GM21515 (cell line): ENCODE results near the gene ITGAD.

Source experiments
- ATAC-seq: cut with Tn5 transposase; IDR thresholded peaks from one replicate; pipeline ENCODE4 v1.9.1; 2021; ENCODE audit not compliant: unreplicated experiment

ITGAD gene

GRCh38 chr16:31365131-31365865 lies 27.8 kb upstream of the ITGAD start:
- ATAC-seq, result no peak

- no peak for ATAC-seq
Measured at GRCh38 chr16:31367853-31368252, 25.3 kb upstream of the ITGAD start.

GRCh38 chr16:31371008-31371407 lies 22.1 kb upstream of the ITGAD start:
- no peak for ATAC-seq

GRCh38 chr16:31371619-31372484 lies 21.3 kb upstream of the ITGAD start:
- ATAC-seq, result no peak

DNA sequence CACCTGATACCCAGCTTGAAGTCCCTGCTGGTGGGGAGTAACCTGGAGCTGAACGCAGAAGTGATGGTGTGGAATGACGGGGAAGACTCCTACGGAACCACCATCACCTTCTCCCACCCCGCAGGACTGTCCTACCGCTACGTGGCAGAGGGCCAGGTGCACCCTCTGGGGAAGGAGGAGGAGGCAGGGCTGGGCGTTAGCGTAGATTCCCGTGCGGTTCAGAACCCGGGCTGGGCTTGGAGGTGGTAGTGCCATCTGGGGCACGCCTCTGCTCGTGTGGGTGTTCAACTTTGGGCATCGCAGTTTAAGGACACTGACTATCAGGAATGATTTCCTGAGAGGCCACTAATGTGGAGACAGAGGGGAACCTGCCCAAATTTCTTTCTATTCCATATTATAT lies 19.9 kb upstream of the ITGAD start:
- ATAC-seq, result no peak

- ATAC-seq, result no peak
Measured at GRCh38 chr16:31375231-31375630, 17.9 kb upstream of the ITGAD start.

GRCh38 chr16:31376705-31377104 lies 16.4 kb upstream of the ITGAD start:
- ATAC-seq, result no peak

GRCh38 chr16:31377210-31377903 lies 15.8 kb upstream of the ITGAD start:
- ATAC-seq, result no peak

DNA sequence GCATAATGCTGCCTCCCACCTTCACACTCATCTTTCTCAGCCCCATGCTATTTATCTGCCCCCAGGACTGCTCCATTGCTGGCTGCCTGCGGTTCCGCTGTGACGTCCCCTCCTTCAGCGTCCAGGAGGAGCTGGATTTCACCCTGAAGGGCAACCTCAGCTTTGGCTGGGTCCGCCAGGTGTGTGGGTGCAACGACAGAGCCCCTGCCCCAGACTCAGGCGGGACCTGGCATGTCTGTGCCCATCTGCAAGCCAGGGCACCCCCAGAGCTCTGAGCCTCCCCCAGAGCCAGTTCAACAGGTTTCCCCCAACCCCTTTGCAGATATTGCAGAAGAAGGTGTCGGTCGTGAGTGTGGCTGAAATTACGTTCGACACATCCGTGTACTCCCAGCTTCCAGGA lies 12.9 kb upstream of the ITGAD start:
- no peak for ATAC-seq

GRCh38 chr16:31382485-31383161 lies 10.5 kb upstream of the ITGAD start:
- no peak for ATAC-seq

DNA sequence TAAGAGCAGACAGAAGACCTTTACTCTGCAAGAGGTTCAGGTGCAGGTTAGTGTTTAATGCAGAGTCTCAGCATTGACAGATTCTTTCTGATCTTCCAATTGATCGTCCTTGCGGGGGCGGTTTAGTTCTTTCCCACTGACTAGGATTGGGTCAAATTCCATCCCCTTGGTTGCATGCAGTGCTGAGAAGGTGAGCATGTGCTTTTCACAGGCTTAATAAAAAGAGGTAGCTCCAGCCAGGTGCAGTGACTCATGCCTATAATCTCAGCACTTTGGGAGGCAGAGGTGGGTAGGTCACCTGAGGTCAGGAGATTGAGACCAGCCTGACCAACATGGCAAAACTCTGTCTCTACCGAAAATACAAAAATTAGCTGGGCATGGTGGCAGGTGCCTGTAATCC lies 7.5 kb upstream of the ITGAD start:
- ATAC-seq, result no peak

DNA sequence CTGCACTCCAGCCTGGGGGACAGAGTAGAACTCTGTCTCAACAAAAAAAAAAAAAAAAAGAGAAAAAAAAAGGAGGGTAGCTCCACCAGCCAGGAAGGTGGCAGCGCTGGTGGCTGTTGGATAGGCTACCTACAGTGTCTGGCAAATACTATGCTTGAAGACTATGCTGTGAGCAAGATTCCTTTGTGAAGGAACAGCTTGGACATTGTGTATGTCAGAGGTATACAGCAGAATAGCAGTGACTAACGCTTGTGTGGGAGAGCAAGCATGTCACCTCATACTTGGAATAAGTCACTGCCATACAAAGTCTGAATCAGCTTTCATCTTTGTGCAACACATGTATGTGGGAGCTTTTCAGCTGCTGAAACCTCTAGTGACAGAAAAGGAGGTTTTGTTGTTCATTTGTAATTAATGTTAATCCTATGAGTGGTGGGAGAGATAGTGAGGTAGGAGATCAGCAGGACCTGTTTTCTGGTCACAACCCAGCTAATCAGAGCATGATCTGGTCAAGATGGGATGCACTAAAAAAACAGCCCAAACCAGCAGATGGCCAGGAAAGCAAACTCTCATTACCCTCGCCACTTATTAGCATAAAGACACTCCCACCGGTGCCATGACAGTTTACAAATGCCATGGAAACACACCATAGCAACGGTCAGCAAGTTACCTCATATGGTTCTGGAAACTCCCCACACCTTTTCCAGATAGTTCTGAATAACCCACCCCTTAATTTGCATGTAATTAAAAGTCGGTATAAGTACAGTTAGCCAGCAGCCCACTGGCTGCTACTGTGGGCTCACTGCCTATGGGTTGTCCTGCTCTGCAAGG lies 6.8 kb upstream of the ITGAD start:
- ATAC-seq, result no peak

GRCh38 chr16:31388535-31388934 lies 4.6 kb upstream of the ITGAD start:
- no peak for ATAC-seq

- no peak for ATAC-seq
Measured at GRCh38 chr16:31390504-31391041, 2.6 kb upstream of the ITGAD start.

DNA sequence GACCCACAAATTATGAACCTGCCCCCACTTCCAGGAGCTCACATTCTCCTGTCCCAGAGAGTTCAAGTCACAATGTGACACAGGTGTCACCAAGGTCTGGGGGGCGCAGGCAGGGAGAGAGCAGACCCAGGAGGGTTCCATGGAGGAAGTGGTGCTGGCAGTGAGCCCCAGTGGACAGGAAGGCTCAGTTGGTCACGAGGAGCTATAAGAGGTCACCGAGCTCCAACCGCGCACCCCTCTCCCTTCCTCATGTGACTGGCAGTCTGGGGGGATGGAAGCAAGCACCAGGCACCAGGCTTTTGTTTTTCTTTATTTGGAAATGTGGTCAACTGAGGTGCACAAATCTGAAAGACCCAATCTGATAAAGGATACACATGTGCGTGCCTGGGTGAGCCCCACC lies 2.5 kb downstream of the ITGAD start:
- no peak for ATAC-seq

- no peak for ATAC-seq
Measured at GRCh38 chr16:31397096-31397660, 4.0 kb downstream of the ITGAD start.

DNA sequence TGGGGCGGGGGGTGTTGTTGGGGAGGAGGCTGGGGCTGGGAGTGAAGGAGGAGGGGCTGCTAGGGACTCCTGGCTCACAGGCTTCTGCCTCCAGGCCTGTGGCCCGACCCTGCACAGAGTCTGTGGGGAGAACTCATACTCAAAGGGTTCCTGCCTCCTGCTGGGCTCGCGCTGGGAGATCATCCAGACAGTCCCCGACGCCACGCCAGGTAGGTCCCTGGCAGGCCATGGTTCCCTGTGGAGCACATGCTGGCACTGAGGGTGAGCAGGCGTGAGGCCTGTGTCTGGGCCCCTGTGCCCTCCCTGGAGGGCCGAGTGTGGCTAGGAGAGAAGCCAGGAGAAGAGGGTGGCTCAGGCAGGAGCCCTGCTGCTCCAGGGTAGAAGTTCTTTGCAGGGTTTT lies 4.6 kb downstream of the ITGAD start:
- no peak for ATAC-seq

GRCh38 chr16:31400191-31400590 lies 7.1 kb downstream of the ITGAD start:
- no peak for ATAC-seq

DNA sequence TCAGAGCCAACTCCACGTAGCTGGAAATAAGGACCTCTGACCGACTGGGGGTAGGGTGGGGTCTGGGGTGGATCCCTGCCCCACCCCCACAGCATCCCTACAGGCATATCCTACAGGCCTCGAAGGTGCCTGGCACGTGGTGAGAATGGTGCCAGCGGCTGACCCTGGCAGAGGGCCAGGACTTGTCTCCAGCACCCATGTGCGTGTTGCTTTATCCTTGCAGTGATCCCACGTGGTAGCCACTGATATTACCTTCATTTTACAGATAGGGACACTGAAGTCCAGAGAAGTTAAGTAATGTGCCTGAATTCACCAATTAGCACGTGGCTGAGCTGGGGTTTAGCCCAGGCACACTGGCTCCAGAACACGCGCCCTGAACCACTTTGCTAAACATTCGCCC lies 8.3 kb downstream of the ITGAD start:
- ATAC-seq, result no peak

DNA sequence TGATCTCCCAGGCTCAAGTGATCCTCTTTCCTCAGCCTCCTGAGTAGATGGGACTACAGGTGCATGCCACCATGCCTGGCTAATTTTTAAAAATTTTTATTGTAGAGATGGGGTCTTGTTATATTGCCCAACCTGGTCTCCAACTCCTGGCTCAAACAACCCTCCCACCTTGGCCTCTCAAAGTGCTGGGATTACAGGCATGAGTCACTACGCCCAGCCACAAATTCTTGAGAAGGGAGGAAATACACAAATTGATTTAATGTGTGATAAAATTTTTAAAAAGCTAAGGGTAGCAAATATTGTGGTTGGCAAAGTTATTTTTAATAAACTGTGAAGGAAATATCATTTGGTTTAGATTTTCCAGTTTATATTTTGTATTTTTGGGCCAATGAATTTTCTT lies 9.6 kb downstream of the ITGAD start:
- no peak for ATAC-seq
